ENCODE data around the gene SPTBN2. TPM values are rescaled to one million over a fixed set of nuclear protein-coding genes. Genes with fewer than 3 reads are reported as not detected.

SPTBN2 gene
- total and polyA plus RNA-seq, 2 of the 8 experiments (the other 6 are each of a cell fraction or from before 2014, with no cell fraction given), result 19.1 to 69.0 TPM

GRCh38 chr11:66636411-66636810 lies 92.6 kb downstream of the SPTBN2 start:
- no peak overlapping the region for H2BK15ac ChIP-seq (ENCODE audit: low read length)
- H3K4me2 ChIP-seq (ENCODE audit: insufficient read depth in 1 of 2, low read depth in 2 of 2, low read length in 2 of 2), result no peak overlapping the region
- POLR2A ChIA-PET (ENCODE audit: partially characterized antibody), result interaction anchor here (0.9 to 66.2 kb wide), 6 partner anchors 6 to 145 kb away, joined by 3 to 2165 read pairs (median 20); partner anchors contain the start of genes CCDC87, CCS, RBM14 and RBM4
- H2AK5ac ChIP-seq (ENCODE audit: low read depth, low read length), result no peak overlapping the region
- H2BK20ac ChIP-seq (ENCODE audit: low read length), result no peak overlapping the region
- no peak overlapping the region for H3K4ac ChIP-seq (replicated peaks; ENCODE audit: insufficient read length, low read depth, low read length)
- no peak overlapping the region for H3K4me3 ChIP-seq (ENCODE audit: extremely low read depth in 1 of 4, insufficient read depth in 2 of 4, low read depth in 3 of 4, low read length in 4 of 4)
- H4K8ac ChIP-seq (ENCODE audit: extremely low read depth, insufficient read depth, low read length), result no peak overlapping the region
- no peak overlapping the region for H3K56ac ChIP-seq (replicated peaks; ENCODE audit: insufficient read length, low read depth, low read length)
- peaks cover 5% of the 10 kb centered on the region for H3K79me1 ChIP-seq (ENCODE audit: low read depth, low read length)
- H3K9me3 ChIP-seq (ENCODE audit: insufficient read depth in 2 of 2, low read depth in 1 of 2, low read length in 1 of 2), result no peaks in the 10 kb centered on the region
- H4K5ac ChIP-seq (ENCODE audit: insufficient read length, low read depth, low read length), result no peak overlapping the region
- CTCF ChIA-PET (ENCODE audit: partially characterized antibody), result interaction anchor here (0.8 to 2.9 kb wide), 5 partner anchors 9 to 58 kb away, joined by 3 to 9 read pairs (median 4); partner anchors contain the start of genes CCDC87 and CCS
- no peak for FAIRE-seq
- peaks cover 10% of the 10 kb centered on the region for H3K23me2 ChIP-seq (ENCODE audit: low read depth, low read length)
- WGBS, 2 experiments (ENCODE audit: extremely low coverage in 1 of 2, insufficient coverage in 1 of 2, insufficient read length in 1 of 2, insufficient replicate concordance in 2 of 2, low coverage in 1 of 2, low lambda C conversion rate in 2 of 2, missing lambda C conversion rate in 1 of 2), result 84% methylated on average over 3 of the region's 3 CpGs; no CpG with 5 or more reads in 1 of the 2 experiments
- no peak overlapping the region for H2BK120ac ChIP-seq (replicated peaks; ENCODE audit: low read depth, low read length)
- H3K14ac ChIP-seq (ENCODE audit: insufficient read length), result no peak overlapping the region
- H2BK5ac ChIP-seq (ENCODE audit: low read depth, low read length), result no peak overlapping the region
- H3K18ac ChIP-seq (ENCODE audit: extremely low read depth, low read length), result no peak overlapping the region
- peaks cover 0 to 17% (median 13%) of the 10 kb centered on the region in 4 experiments; a peak in 5 of 7 replicates for H3K4me1 ChIP-seq (replicated peaks in 1 of 4; ENCODE audit: control insufficient read depth in 3 of 4, insufficient read depth in 4 of 4, low read length in 3 of 4)
- no peak overlapping the region for H2AFZ ChIP-seq (ENCODE audit: low read length)
- H3K27me3 ChIP-seq (replicated peaks in 1 of 4; ENCODE audit: control insufficient read depth in 3 of 4, extremely low read depth in 1 of 4, insufficient read depth in 3 of 4, low read length in 3 of 4), result no peaks in the 10 kb centered on the region
- peaks cover 26 to 73% of the 10 kb centered on the region in 2 experiments for H3K79me2 ChIP-seq (ENCODE audit: control insufficient read depth in 1 of 2, insufficient read depth in 2 of 2, low read length in 2 of 2)
- no peak overlapping the region for H3K27ac ChIP-seq (ENCODE audit: low read depth, low read length)
- H3K36me3 ChIP-seq (ENCODE audit: control insufficient read depth in 2 of 4, insufficient read depth in 4 of 4, low read length in 3 of 4), result peaks cover 8 to 45% (median 24%) of the 10 kb centered on the region in 4 experiments
- no peak overlapping the region for H3K23ac ChIP-seq (ENCODE audit: insufficient read length)
- H4K91ac ChIP-seq (replicated peaks; ENCODE audit: insufficient read length, low read length), result no peak overlapping the region
- peaks cover 16 to 17% of the 10 kb centered on the region in 2 experiments for H4K20me1 ChIP-seq (replicated peaks in 1 of 2; ENCODE audit: control insufficient read depth in 1 of 2, insufficient read depth in 2 of 2, low read length in 2 of 2)
- no peak for DNase-seq (ENCODE audit: low read depth in 1 of 2, low spot score in 2 of 2)
- no peak overlapping the region for H3K9ac ChIP-seq (replicated peaks in 1 of 4; ENCODE audit: extremely low read depth in 1 of 4, low read depth in 3 of 4, low read length in 3 of 4)
- no peak overlapping the region for H2BK12ac ChIP-seq (ENCODE audit: low read depth, low read length)
- TF ChIP-seq CHD2 (IDR thresholded peaks at IDR 0.05; ENCODE audit: low read length) (no peak), RFX5 (IDR thresholded peaks at IDR 0.05; ENCODE audit: borderline replicate concordance, low read depth, low read length) (no peak), RNF2 (IDR thresholded peaks at IDR 0.05; ENCODE audit: borderline replicate concordance, low read depth, low read length, missing control alignments, poor library complexity, severe bottlenecking) (no peak), ATF2 (IDR thresholded peaks at IDR 0.05; ENCODE audit: low read length) (no peak)

All from H1 (cell line).